ENCODE data around the gene CNTNAP4.

CNTNAP4 gene

GRCh38 chr16:76346210-76346609 is 69.0 kb downstream of the CNTNAP4 start:
- Mint-ChIP-seq H3K9me3 (no peaks in the 10 kb centered on the region), H3K36me3 (no peaks in the 10 kb centered on the region), H3K4me1 (no peaks in the 10 kb centered on the region), H3K4me3 (no peak overlapping the region), H3K27ac (no peak overlapping the region), H3K27me3 (no peaks in the 10 kb centered on the region)
- no peak for ATAC-seq

- no peak for ATAC-seq
- Mint-ChIP-seq H3K36me3 (no peaks in the 10 kb centered on the region), H3K4me3 (no peak overlapping the region), H3K27ac (no peak overlapping the region), H3K27me3 (no peaks in the 10 kb centered on the region), H3K4me1 (no peaks in the 10 kb centered on the region), H3K9me3 (peaks cover 2% of the 10 kb centered on the region)
Measured at GRCh38 chr16:76351441-76351840, 74.2 kb downstream of the CNTNAP4 start.

- Mint-ChIP-seq H3K27ac (no peak overlapping the region), H3K36me3 (no peaks in the 10 kb centered on the region), H3K4me1 (no peaks in the 10 kb centered on the region), H3K27me3 (no peaks in the 10 kb centered on the region), H3K9me3 (peaks cover 3% of the 10 kb centered on the region), H3K4me3 (no peak overlapping the region)
- ATAC-seq, result no peak
Measured at GRCh38 chr16:76360404-76360803, 83.2 kb downstream of the CNTNAP4 start.

- Mint-ChIP-seq H3K36me3 (no peaks in the 10 kb centered on the region), H3K27me3 (no peaks in the 10 kb centered on the region), H3K9me3 (no peaks in the 10 kb centered on the region), H3K4me1 (no peaks in the 10 kb centered on the region), H3K4me3 (no peak overlapping the region), H3K27ac (no peak overlapping the region)
- ATAC-seq, result no peak
Measured at GRCh38 chr16:76370344-76370743, 93.1 kb downstream of the CNTNAP4 start.

- Mint-ChIP-seq H3K27me3 (no peaks in the 10 kb centered on the region), H3K4me1 (no peaks in the 10 kb centered on the region), H3K36me3 (no peaks in the 10 kb centered on the region), H3K4me3 (no peak overlapping the region), H3K27ac (no peak overlapping the region), H3K9me3 (peaks cover under 1% of the 10 kb centered on the region)
- no peak for ATAC-seq
Measured at GRCh38 chr16:76371441-76371840, 94.2 kb downstream of the CNTNAP4 start.

- Mint-ChIP-seq H3K9me3 (peaks cover 3% of the 10 kb centered on the region), H3K4me1 (no peaks in the 10 kb centered on the region), H3K27ac (no peak overlapping the region), H3K27me3 (no peaks in the 10 kb centered on the region), H3K36me3 (no peaks in the 10 kb centered on the region), H3K4me3 (no peak overlapping the region)
- ATAC-seq, result no peak
Measured at GRCh38 chr16:76373998-76374397, 96.8 kb downstream of the CNTNAP4 start.

GRCh38 chr16:76376988-76377387 is 99.8 kb downstream of the CNTNAP4 start:
- no peaks in the 10 kb centered on the region for H3K27me3 Mint-ChIP-seq
- no peak overlapping the region for H3K4me3 Mint-ChIP-seq
- no peaks in the 10 kb centered on the region for H3K4me1 Mint-ChIP-seq
- no peak for ATAC-seq
- peaks cover 3% of the 10 kb centered on the region for H3K9me3 Mint-ChIP-seq
- H3K27ac Mint-ChIP-seq, result no peak overlapping the region
- H3K36me3 Mint-ChIP-seq, result no peaks in the 10 kb centered on the region

GRCh38 chr16:76378020-76378419 is 100.8 kb downstream of the CNTNAP4 start:
- no peaks in the 10 kb centered on the region for H3K27me3 Mint-ChIP-seq
- H3K36me3 Mint-ChIP-seq, result no peaks in the 10 kb centered on the region
- ATAC-seq, result no peak
- H3K27ac Mint-ChIP-seq, result no peak overlapping the region
- no peaks in the 10 kb centered on the region for H3K4me1 Mint-ChIP-seq
- H3K4me3 Mint-ChIP-seq, result no peak overlapping the region
- H3K9me3 Mint-ChIP-seq, result peaks cover 3% of the 10 kb centered on the region

- Mint-ChIP-seq H3K4me1 (no peaks in the 10 kb centered on the region), H3K27me3 (no peaks in the 10 kb centered on the region)
Measured at GRCh38 chr16:76381096-76381495, 103.9 kb downstream of the CNTNAP4 start.

GRCh38 chr16:76385601-76386230 is 108.5 kb downstream of the CNTNAP4 start:
- Mint-ChIP-seq H3K4me1 (no peaks in the 10 kb centered on the region), H3K27me3 (no peaks in the 10 kb centered on the region), H3K4me3 (no peak overlapping the region), H3K9me3 (no peaks in the 10 kb centered on the region), H3K36me3 (no peaks in the 10 kb centered on the region), H3K27ac (no peak overlapping the region)
- no peak for ATAC-seq

More at GRCh38 chr16:76381096-76381495, 103.9 kb downstream of the CNTNAP4 start:
- Mint-ChIP-seq H3K4me3 (no peak overlapping the region), H3K9me3 (peaks cover 3% of the 10 kb centered on the region), H3K36me3 (no peaks in the 10 kb centered on the region), H3K27ac (no peak overlapping the region)
- no peak for ATAC-seq

- Mint-ChIP-seq H3K9me3 (no peaks in the 10 kb centered on the region), H3K4me3 (no peak overlapping the region), H3K27ac (no peak overlapping the region), H3K27me3 (no peaks in the 10 kb centered on the region), H3K4me1 (no peaks in the 10 kb centered on the region), H3K36me3 (no peaks in the 10 kb centered on the region)
- no peak for ATAC-seq
Measured at GRCh38 chr16:76386784-76387183, 109.6 kb downstream of the CNTNAP4 start.

GRCh38 chr16:76387994-76388393 is 110.8 kb downstream of the CNTNAP4 start:
- H3K4me3 Mint-ChIP-seq, result no peak overlapping the region
- no peaks in the 10 kb centered on the region for H3K36me3 Mint-ChIP-seq
- no peak for ATAC-seq
- H3K9me3 Mint-ChIP-seq, result no peaks in the 10 kb centered on the region
- H3K27ac Mint-ChIP-seq, result no peak overlapping the region
- H3K27me3 Mint-ChIP-seq, result no peaks in the 10 kb centered on the region
- no peaks in the 10 kb centered on the region for H3K4me1 Mint-ChIP-seq

- Mint-ChIP-seq H3K9me3 (no peaks in the 10 kb centered on the region), H3K36me3 (no peaks in the 10 kb centered on the region), H3K4me3 (no peak overlapping the region), H3K27me3 (no peaks in the 10 kb centered on the region), H3K27ac (no peak overlapping the region), H3K4me1 (no peaks in the 10 kb centered on the region)
- no peak for ATAC-seq
Measured at GRCh38 chr16:76389126-76389525, 111.9 kb downstream of the CNTNAP4 start.

GRCh38 chr16:76390476-76390875 is 113.3 kb downstream of the CNTNAP4 start:
- H3K36me3 Mint-ChIP-seq, result no peaks in the 10 kb centered on the region
- H3K4me3 Mint-ChIP-seq, result no peak overlapping the region
- ATAC-seq, result no peak

GRCh38 chr16:76396977-76397376 is 119.8 kb downstream of the CNTNAP4 start:
- H3K4me3 Mint-ChIP-seq, result no peak overlapping the region
- no peaks in the 10 kb centered on the region for H3K36me3 Mint-ChIP-seq
- no peaks in the 10 kb centered on the region for H3K27me3 Mint-ChIP-seq
- no peak for ATAC-seq
- peaks cover 3% of the 10 kb centered on the region for H3K9me3 Mint-ChIP-seq
- H3K27ac Mint-ChIP-seq, result no peak overlapping the region
- H3K4me1 Mint-ChIP-seq, result no peaks in the 10 kb centered on the region

More at GRCh38 chr16:76390476-76390875, 113.3 kb downstream of the CNTNAP4 start:
- Mint-ChIP-seq H3K27ac (no peak overlapping the region), H3K27me3 (no peaks in the 10 kb centered on the region), H3K9me3 (no peaks in the 10 kb centered on the region), H3K4me1 (no peaks in the 10 kb centered on the region)

GRCh38 chr16:76409706-76410105 is 132.5 kb downstream of the CNTNAP4 start:
- Mint-ChIP-seq H3K9me3 (peaks cover 5% of the 10 kb centered on the region), H3K27ac (no peak overlapping the region), H3K4me3 (no peak overlapping the region), H3K36me3 (no peaks in the 10 kb centered on the region), H3K27me3 (no peaks in the 10 kb centered on the region), H3K4me1 (no peaks in the 10 kb centered on the region)
- ATAC-seq, result no peak

GRCh38 chr16:76421571-76421970 is 144.4 kb downstream of the CNTNAP4 start:
- no peaks in the 10 kb centered on the region for H3K36me3 Mint-ChIP-seq
- H3K27ac Mint-ChIP-seq, result no peak overlapping the region

More at GRCh38 chr16:76421571-76421970, 144.4 kb downstream of the CNTNAP4 start:
- no peaks in the 10 kb centered on the region for H3K27me3 Mint-ChIP-seq
- no peak overlapping the region for H3K4me3 Mint-ChIP-seq
- H3K9me3 Mint-ChIP-seq, result peaks cover 3% of the 10 kb centered on the region
- no peaks in the 10 kb centered on the region for H3K4me1 Mint-ChIP-seq
- ATAC-seq, result no peak
